ACC112 (cell line): Measurements from ENCODE around the gene ZFTA.

Experiments used
- H2AFZ ChIP-seq: fragments of 200-600 bp; sonication (generic); one replicate; pipeline ENCODE4 v1.6.0; 2017; ENCODE audit warnings: antibody characterized with exemption, low read length; ENCODE audit not compliant: unreplicated experiment
- H3K27ac ChIP-seq: fragments of 200-600 bp; sonication (generic); 2 replicates; pipeline ENCODE4 v1.5.1; 2014; ENCODE audit warnings: low read depth, mild to moderate bottlenecking, antibody characterized with exemption, low read length, moderate library complexity
- H3K27me3 ChIP-seq: fragments of 200-600 bp; sonication (generic); 2 replicates; pipeline ENCODE4 v1.6.1; 2014; ENCODE audit warnings: mild to moderate bottlenecking, antibody characterized with exemption, low read length, moderate library complexity, mixed read lengths; ENCODE audit not compliant: insufficient read depth
- H3K36me3 ChIP-seq: fragments of 200-600 bp; sonication (generic); 2 replicates; pipeline ENCODE4 v1.6.1; 2016; ENCODE audit warnings: mild to moderate bottlenecking, antibody characterized with exemption, low read length, moderate library complexity, mixed read lengths; ENCODE audit not compliant: insufficient read depth
- H3K4me1 ChIP-seq: fragments of 200-600 bp; sonication (generic); one replicate; pipeline ENCODE4 v1.6.1; 2016; ENCODE audit warnings: low read length, mixed read lengths; ENCODE audit not compliant: insufficient read depth, unreplicated experiment, control insufficient read depth
- H3K4me3 ChIP-seq: fragments of 200-600 bp; sonication (generic); 2 replicates; pipeline ENCODE4 v1.5.1; 2014; ENCODE audit warnings: mild to moderate bottlenecking, low read depth, low read length
- H3K79me2 ChIP-seq: fragments of 200-600 bp; sonication (generic); one replicate; pipeline ENCODE4 v1.6.0; 2016; ENCODE audit warnings: low read length; ENCODE audit not compliant: control insufficient read depth, unreplicated experiment, insufficient read depth

ZFTA gene

DNA sequence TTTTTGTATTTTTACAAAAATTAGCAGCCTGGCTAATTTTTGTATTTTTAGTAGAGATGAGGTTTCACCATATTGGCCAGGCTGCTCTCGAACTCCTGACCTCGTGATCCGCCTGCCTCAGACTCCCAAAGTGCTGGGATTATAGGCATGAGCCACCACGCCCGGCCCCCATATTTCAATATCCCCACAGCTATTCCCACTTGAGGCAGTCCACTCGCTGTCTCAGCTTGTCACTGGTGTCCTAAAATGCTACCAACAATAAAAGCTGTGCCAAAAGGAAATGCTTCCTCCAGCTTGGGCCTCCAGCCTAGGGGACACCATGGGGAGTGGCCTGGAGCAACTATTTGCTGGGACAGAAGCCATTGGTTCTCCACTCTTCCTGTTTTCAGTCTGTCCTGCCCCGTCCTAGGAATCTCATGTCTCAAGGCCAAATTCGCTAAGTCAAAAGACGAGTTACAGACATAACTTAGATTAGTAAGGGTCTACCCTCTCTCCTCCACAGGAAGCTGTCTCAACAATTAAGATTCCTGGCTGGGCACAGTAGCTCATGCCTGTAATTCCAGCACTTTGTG is 37.4 kb upstream of the ZFTA start:
- Histone ChIP-seq H3K27ac (no peak overlapping the region), H3K4me1 (peaks cover 11% of the 10 kb centered on the region), H3K4me3 (no peak overlapping the region), H3K79me2 (no peaks in the 10 kb centered on the region), H3K36me3 (no peaks in the 10 kb centered on the region), H2AFZ (no peak overlapping the region), H3K27me3 (no peaks in the 10 kb centered on the region)

DNA sequence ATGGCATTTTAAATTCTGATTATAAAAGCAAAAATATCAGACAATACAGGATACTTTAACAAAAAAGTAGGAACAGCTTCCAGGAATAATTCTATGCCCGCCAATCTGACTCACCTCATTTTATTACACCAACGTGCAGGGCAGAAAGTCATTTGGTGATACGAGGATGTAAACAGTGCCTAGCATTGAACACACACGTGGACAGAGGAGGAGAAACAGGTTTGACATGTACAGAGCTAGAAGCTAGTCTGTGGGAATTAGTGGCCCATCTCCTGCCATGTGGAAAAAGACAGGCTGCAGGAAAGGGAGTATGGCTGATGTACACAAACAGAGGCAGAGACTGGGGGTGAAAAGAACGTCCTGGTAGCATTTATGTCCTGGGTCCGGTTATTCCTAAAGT is 35.7 kb upstream of the ZFTA start:
- H3K36me3 ChIP-seq = no peaks in the 10 kb centered on the region
- no peak overlapping the region for H3K4me3 ChIP-seq
- no peak overlapping the region for H3K27ac ChIP-seq
- H3K4me1 ChIP-seq = peaks cover 11% of the 10 kb centered on the region
- H3K79me2 ChIP-seq = no peaks in the 10 kb centered on the region
- H2AFZ ChIP-seq = no peak overlapping the region
- no peaks in the 10 kb centered on the region for H3K27me3 ChIP-seq

DNA sequence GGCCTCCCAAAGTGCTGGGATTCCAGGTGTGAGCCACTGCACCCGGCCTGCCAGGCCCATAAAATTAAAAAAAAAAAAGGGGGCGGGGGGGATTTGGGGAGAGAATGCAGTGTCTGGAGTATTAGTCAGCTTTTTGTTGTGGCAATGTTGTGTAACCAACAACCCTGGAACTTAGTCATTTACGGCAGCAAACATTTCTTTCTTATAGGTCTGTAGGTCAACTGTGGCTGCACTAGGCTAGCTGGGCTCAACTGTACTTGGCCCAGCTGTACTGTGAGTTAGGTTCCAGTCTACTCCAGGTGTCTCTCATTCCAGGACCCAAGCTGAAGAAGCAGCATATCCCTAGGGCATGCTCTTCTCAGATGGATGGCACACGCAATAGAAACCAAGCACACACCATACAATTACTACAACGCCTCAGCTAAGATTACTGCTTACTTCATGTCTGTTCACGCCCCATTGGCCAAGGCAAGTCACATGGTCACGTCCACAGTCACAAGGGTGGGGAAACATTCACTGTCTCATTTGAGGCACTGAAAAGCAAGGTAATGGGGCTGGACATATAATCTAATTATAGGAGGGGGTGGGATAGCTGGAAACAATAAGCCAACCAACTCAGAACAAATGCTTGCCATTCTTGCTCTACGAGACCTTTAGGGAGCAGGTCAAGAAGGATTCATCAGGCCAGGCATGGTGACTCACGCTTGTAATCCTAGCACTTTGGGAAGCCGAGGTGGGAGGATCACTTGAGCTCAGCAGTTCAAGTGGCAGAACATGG is 34.3 kb upstream of the ZFTA start:
- Histone ChIP-seq H3K4me3 (no peak overlapping the region), H3K36me3 (no peaks in the 10 kb centered on the region), H3K4me1 (peaks cover 11% of the 10 kb centered on the region), H2AFZ (no peak overlapping the region), H3K79me2 (no peaks in the 10 kb centered on the region), H3K27ac (peak overlapping the region; percentile 68), H3K27me3 (no peaks in the 10 kb centered on the region)

DNA sequence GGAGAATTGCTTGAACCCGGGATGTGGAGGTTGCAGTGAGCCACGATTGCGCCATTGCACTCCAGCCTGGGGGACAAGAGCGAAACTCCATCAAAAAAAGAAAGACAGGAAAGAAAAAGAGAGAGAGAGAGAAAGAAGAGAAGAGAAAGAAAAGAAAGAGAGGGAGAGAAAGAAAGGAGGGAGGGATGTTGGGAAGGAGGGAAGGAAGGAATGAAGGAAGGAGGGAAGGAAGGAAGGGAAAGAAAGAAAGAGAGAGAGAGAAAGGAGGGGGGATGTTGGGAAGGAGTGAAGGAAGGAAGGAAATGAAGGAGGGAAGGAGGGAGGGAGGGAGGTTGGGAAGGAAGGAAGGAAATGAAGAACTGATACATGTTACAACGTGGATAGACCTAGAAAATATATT is 32.3 kb upstream of the ZFTA start:
- Histone ChIP-seq H2AFZ (no peak overlapping the region), H3K27me3 (no peaks in the 10 kb centered on the region), H3K36me3 (no peaks in the 10 kb centered on the region), H3K79me2 (no peaks in the 10 kb centered on the region), H3K27ac (no peak overlapping the region), H3K4me3 (no peak overlapping the region), H3K4me1 (peaks cover 11% of the 10 kb centered on the region)

DNA sequence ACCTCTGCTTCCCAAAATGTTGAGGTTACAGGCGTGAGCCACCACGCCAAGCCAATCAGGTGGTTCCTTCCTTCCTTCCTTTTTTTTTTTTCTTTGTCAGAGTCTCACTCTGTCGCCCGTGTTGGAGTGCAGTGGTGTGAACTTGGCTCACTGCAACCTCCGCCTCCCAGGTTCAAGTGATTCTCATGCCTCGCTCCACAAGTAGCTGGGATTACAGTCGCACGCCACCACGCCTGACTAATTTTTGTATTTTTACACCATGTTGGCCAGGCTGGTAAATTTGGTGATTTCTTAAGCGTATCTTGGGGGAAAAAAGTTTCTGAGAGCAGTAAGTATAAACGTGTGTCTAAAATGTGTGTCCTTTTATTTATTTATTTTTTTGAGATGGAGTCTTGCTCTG is 26.5 kb upstream of the ZFTA start:
- Histone ChIP-seq H3K27ac (no peak overlapping the region), H3K27me3 (no peaks in the 10 kb centered on the region), H2AFZ (no peak overlapping the region), H3K4me3 (no peak overlapping the region), H3K4me1 (no peaks in the 10 kb centered on the region), H3K36me3 (peaks cover 4% of the 10 kb centered on the region; the same call in 1 of the 2 replicates), H3K79me2 (no peaks in the 10 kb centered on the region)

DNA sequence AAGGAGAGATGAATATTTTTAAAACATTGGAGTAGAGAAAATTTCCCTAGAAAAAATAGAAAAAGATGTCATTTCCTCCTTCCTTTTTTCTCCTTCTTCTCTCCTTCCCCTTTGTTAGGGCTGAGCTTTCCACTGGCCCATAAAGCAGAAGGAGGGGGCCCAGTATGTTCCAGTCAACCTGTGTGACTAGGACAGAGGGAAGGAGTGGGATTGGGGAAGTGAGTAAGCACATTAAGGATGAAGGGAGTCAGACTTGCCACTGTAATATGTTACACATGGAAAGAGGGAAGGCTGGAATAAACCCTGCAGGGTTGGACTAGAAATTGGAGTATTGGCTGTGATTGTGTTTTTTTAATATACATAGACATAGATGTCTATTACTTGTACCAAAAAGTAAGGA is 24.6 kb upstream of the ZFTA start:
- Histone ChIP-seq H3K4me3 (no peak overlapping the region), H3K27ac (no peak overlapping the region), H3K4me1 (no peaks in the 10 kb centered on the region), H3K79me2 (no peaks in the 10 kb centered on the region), H2AFZ (no peak overlapping the region), H3K36me3 (peaks cover 4% of the 10 kb centered on the region; the same call in 1 of the 2 replicates), H3K27me3 (no peaks in the 10 kb centered on the region)

DNA sequence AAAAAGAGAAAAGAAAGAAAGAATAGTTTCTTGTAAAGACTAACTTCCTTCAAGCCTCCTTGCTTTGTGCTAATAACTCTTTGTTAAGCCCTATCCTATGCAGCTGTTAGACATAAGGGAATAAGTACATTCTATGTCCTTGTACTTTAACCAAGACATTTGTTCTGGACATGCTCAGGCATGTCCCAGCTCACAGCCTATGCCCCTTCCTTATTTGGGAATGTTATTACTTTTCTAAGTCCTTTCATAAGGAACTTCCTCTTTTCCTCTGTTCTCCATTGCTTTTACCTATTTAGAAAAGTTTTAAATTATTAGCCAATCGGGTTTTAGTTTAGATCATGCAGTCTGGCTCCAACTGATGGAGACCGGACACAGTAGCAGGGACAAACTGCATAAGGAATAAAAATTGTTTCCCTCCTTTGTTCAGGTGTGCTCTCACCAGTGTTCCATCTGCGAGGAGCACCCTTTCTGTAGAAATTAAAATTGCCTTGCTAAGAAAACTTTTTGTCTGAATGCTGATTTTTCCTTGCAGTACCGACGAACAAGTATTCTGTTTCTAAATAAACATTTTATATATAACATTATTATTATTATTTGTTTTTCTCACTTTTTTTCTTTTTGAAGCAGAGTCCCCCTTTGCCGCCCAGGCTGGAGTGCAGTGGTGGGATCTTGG is 23.1 kb upstream of the ZFTA start:
- Histone ChIP-seq H3K27ac (no peak overlapping the region), H3K36me3 (peaks cover 4% of the 10 kb centered on the region; the same call in 1 of the 2 replicates)

DNA sequence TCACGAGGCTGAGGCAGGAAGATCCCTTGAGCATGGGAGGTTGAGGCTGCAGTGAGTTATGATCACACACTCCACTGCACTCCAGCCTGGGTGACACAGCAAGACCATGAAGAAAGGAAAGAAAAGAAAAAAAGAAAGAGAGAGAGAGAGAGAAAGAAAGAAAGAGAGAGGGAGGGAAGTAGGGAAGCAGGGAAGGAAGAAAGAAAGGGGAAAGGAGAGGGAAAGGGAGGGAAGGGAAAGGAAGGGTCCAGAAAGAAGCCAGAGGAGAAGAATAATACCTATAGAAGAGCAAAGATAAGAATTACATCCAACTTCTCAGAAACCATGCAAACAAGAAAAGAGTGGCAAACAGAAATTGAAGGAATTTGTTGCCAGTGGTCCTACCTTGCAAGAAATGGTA is 17.2 kb upstream of the ZFTA start:
- H3K79me2 ChIP-seq = no peaks in the 10 kb centered on the region
- no peak overlapping the region for H3K27ac ChIP-seq
- H3K4me1 ChIP-seq = no peaks in the 10 kb centered on the region
- no peak overlapping the region for H3K4me3 ChIP-seq
- no peaks in the 10 kb centered on the region for H3K36me3 ChIP-seq
- no peak overlapping the region for H2AFZ ChIP-seq
- H3K27me3 ChIP-seq = no peaks in the 10 kb centered on the region

More for the DNA sequence above, 23.1 kb upstream of the ZFTA start:
- no peaks in the 10 kb centered on the region for H3K4me1 ChIP-seq
- no peaks in the 10 kb centered on the region for H3K27me3 ChIP-seq
- H3K79me2 ChIP-seq = no peaks in the 10 kb centered on the region
- H2AFZ ChIP-seq = no peak overlapping the region
- no peak overlapping the region for H3K4me3 ChIP-seq

DNA sequence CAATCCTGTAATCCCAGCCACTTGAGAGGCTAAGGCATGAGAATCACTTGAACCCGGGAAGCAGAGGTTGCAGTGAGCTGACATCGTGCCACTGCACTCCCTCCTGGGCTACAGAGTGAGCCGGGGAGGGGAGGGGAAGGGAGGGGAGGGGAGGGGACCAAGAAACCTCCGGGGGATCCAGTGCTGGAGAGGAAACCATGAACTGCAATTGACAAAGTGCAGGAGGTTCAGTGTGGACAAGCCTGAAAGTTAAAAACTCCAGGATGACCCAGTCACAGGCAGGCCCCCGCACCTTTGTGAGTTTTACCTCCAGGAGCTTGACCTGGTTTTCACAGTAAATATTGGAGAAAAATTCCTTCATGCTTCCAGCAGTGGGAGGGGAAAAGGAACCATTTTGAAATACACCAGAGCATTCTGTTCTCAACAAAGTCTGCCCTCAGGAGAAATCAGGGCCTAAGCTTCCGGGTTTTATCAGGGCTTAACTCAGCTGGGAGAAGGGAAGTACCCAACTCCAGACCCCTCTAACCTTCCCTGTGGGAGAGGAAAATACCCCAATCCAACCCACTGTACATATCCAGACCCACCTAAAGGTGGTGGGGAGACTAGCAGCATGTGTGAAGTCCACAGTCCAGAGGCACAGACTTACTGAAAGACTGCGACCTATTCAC is 15.5 kb upstream of the ZFTA start:
- no peaks in the 10 kb centered on the region for H3K79me2 ChIP-seq
- no peaks in the 10 kb centered on the region for H3K27me3 ChIP-seq
- H3K4me3 ChIP-seq = no peak overlapping the region
- H3K36me3 ChIP-seq = no peaks in the 10 kb centered on the region
- H3K27ac ChIP-seq = no peak overlapping the region
- H3K4me1 ChIP-seq = no peaks in the 10 kb centered on the region
- no peak overlapping the region for H2AFZ ChIP-seq

DNA sequence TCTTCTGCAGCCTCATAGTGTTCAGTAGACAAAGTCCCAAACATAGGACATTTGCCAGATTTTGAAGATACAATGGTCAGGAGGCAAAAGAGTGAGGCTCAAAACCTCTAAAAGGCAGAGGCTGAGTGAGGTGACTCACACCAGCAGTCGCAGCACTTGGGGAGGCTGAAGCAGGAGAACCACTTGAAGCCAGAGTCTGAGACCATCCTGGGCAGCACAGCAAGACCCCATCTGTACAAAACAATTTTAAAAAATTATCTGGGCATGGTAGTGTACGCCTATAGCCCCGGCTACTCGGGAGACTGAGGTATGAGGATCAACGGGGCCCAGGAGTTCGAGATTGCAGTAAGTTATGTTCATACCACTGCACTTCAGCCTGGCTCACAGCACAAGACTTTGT is 14.2 kb upstream of the ZFTA start:
- no peaks in the 10 kb centered on the region for H3K79me2 ChIP-seq
- H3K4me3 ChIP-seq = no peak overlapping the region
- H3K36me3 ChIP-seq = no peaks in the 10 kb centered on the region
- no peak overlapping the region for H3K27ac ChIP-seq
- H2AFZ ChIP-seq = no peak overlapping the region
- no peaks in the 10 kb centered on the region for H3K4me1 ChIP-seq
- no peaks in the 10 kb centered on the region for H3K27me3 ChIP-seq
